HEK293 (cell line): ENCODE measurements around the gene GRK5.

Source experiments
- CTCF ChIA-PET: fragments of 350-600 bp; formaldehyde crosslinking; extraction: SDS; loops from one replicate; lab custom pipeline; 2021; ENCODE audit warnings: antibody characterized with exemption; lab: Yijun Ruan, JAX
- POLR2A ChIA-PET: fragments of 300-600 bp; formaldehyde crosslinking; extraction: SDS; loops from one replicate; lab custom pipeline; 2020; ENCODE audit warnings: antibody characterized with exemption, inconsistent platforms; lab: Yijun Ruan, JAX
- H3K27ac ChIP-seq: fragments of 200-500 bp; sonication (Bioruptor generic); 2 replicates; pipeline ENCODE4 v1.5.1; 2014; ENCODE audit warnings: low read depth, low read length, control low read depth, inconsistent platforms; ENCODE audit errors: extremely low read depth
- H3K36me3 ChIP-seq, 2 experiments: fragments of 200-500 bp in 1 of 2; sonication (Bioruptor generic) in 1 of 2; 1 replicate in 1 of 2; 2 replicates in 1 of 2; pipeline ENCODE4 v1.5.1; 2014 to 2017; ENCODE audit warnings: inconsistent platforms in 2 of 2, low read length in 2 of 2; ENCODE audit not compliant: control insufficient read depth in 2 of 2, insufficient read depth in 1 of 2
- H3K4me1 ChIP-seq: fragments of 200-500 bp; sonication (Bioruptor generic); 2 replicates; pipeline ENCODE4 v1.5.1; 2014; ENCODE audit warnings: mild to moderate bottlenecking, low read length, inconsistent platforms; ENCODE audit not compliant: control insufficient read depth, insufficient read depth
- H3K4me3 ChIP-seq: 2 replicates; pipeline ENCODE4 v1.5.1; 2011; ENCODE audit warnings: low read depth, mild to moderate bottlenecking, control low read depth, low read length, moderate library complexity
- H3K9me3 ChIP-seq: fragments of 200-500 bp; sonication (Bioruptor generic); 2 replicates; pipeline ENCODE4 v1.5.1; 2014; ENCODE audit warnings: low read depth, low read length, inconsistent platforms; ENCODE audit not compliant: control insufficient read depth, insufficient read depth
- GLIS2 ChIP-seq: fragments of 450-650 bp; formaldehyde crosslinking; IDR thresholded peaks from 2 replicates; pipeline ENCODE4 v1.5.1; 2016; ENCODE audit warnings: missing biosample characterization, missing genetic modification characterization
- INSM2 ChIP-seq: fragments of 450-650 bp; formaldehyde crosslinking; IDR thresholded peaks from 2 replicates; pipeline ENCODE4 v1.5.1; 2016; ENCODE audit warnings: missing biosample characterization, missing genetic modification characterization
- SALL2 ChIP-seq: fragments of 450-650 bp; formaldehyde crosslinking; IDR thresholded peaks from 2 replicates; pipeline ENCODE4 v1.5.0; 2017; ENCODE audit warnings: missing biosample characterization, mild to moderate bottlenecking, missing genetic modification characterization, borderline replicate concordance
- SCRT2 ChIP-seq: fragments of 450-650 bp; formaldehyde crosslinking; IDR thresholded peaks from 2 replicates; pipeline ENCODE4 v1.5.1; 2016; ENCODE audit warnings: missing biosample characterization, missing genetic modification characterization
- ZBTB48 ChIP-seq: fragments of 450-650 bp; formaldehyde crosslinking; IDR thresholded peaks from 2 replicates; pipeline ENCODE4 v1.5.1; 2016; ENCODE audit warnings: missing biosample characterization, missing genetic modification characterization
- ZNF140 ChIP-seq: fragments of 450-650 bp; formaldehyde crosslinking; IDR thresholded peaks from 2 replicates; pipeline ENCODE4 v1.5.1; 2016; ENCODE audit warnings: missing biosample characterization, missing genetic modification characterization
- ZNF239 ChIP-seq: fragments of 450-650 bp; formaldehyde crosslinking; IDR thresholded peaks from 2 replicates; pipeline ENCODE4 v1.5.1; 2016; ENCODE audit warnings: missing biosample characterization, missing genetic modification characterization
- ZNF426 ChIP-seq: fragments of 450-650 bp; formaldehyde crosslinking; IDR thresholded peaks from 2 replicates; pipeline ENCODE4 v1.5.1; 2017; ENCODE audit warnings: missing biosample characterization, missing genetic modification characterization, mild to moderate bottlenecking, inconsistent platforms, moderate library complexity
- ZNF530 ChIP-seq: fragments of 450-650 bp; formaldehyde crosslinking; IDR thresholded peaks from 2 replicates; pipeline ENCODE4 v1.5.1; 2016; ENCODE audit warnings: low read depth, missing biosample characterization, missing genetic modification characterization
- ZNF621 ChIP-seq: fragments of 450-650 bp; formaldehyde crosslinking; IDR thresholded peaks from 2 replicates; pipeline ENCODE4 v1.5.1; 2017; ENCODE audit warnings: missing biosample characterization, missing genetic modification characterization
- ZNF629 ChIP-seq: fragments of 450-650 bp; formaldehyde crosslinking; IDR thresholded peaks from 2 replicates; pipeline ENCODE4 v1.5.1; 2017; ENCODE audit warnings: missing biosample characterization, missing genetic modification characterization
- ZNF707 ChIP-seq: fragments of 450-650 bp; formaldehyde crosslinking; IDR thresholded peaks from 2 replicates; pipeline ENCODE4 v1.5.1; 2016; ENCODE audit warnings: missing biosample characterization, missing genetic modification characterization
- ZNF791 ChIP-seq: fragments of 450-650 bp; formaldehyde crosslinking; IDR thresholded peaks from 2 replicates; pipeline ENCODE4 v1.5.1; 2016; ENCODE audit warnings: missing biosample characterization, missing genetic modification characterization
- TF ChIP-seq, protein P1 (sequence below): fragments of 450-650 bp; formaldehyde crosslinking; IDR thresholded peaks from 2 replicates; pipeline ENCODE4 v1.5.1; 2017; ENCODE audit warnings: missing biosample characterization, missing genetic modification characterization
- TF ChIP-seq, protein P2 (sequence below): fragments of 450-650 bp; formaldehyde crosslinking; IDR thresholded peaks from 2 replicates; pipeline ENCODE4 v1.5.1; 2016; ENCODE audit warnings: missing biosample characterization, missing genetic modification characterization
- TF ChIP-seq, protein P3 (sequence below): fragments of 450-650 bp; formaldehyde crosslinking; IDR thresholded peaks from 2 replicates; pipeline ENCODE4 v1.5.1; 2016; ENCODE audit warnings: missing biosample characterization, missing genetic modification characterization

The GRK5 gene

GRCh38 chr10:119501690-119502089, 294.3 kb downstream of the GRK5 start:
- H3K4me1 ChIP-seq = no peaks in the 10 kb centered on the region
- ChIA-PET CTCF (interaction anchor here (0.5 kb wide), 1 partner anchor 13 kb away, joined by 3 read pairs; no protein-coding TSS in a partner anchor), POLR2A (interaction anchor here (0.6 kb wide), 1 partner anchor 84 kb away, joined by 4 read pairs; no protein-coding TSS in a partner anchor)
- no peak overlapping the region for H3K4me3 ChIP-seq
- H3K9me3 ChIP-seq = no peaks in the 10 kb centered on the region
- H3K36me3 ChIP-seq = peaks cover 0 to 12% of the 10 kb centered on the region in 2 experiments; a peak in 1 of 3 replicates
- TF ChIP-seq, protein P1, sequence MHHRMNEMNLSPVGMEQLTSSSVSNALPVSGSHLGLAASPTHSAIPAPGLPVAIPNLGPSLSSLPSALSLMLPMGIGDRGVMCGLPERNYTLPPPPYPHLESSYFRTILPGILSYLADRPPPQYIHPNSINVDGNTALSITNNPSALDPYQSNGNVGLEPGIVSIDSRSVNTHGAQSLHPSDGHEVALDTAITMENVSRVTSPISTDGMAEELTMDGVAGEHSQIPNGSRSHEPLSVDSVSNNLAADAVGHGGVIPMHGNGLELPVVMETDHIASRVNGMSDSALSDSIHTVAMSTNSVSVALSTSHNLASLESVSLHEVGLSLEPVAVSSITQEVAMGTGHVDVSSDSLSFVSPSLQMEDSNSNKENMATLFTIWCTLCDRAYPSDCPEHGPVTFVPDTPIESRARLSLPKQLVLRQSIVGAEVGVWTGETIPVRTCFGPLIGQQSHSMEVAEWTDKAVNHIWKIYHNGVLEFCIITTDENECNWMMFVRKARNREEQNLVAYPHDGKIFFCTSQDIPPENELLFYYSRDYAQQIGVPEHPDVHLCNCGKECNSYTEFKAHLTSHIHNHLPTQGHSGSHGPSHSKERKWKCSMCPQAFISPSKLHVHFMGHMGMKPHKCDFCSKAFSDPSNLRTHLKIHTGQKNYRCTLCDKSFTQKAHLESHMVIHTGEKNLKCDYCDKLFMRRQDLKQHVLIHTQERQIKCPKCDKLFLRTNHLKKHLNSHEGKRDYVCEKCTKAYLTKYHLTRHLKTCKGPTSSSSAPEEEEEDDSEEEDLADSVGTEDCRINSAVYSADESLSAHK (tag by site-specific recombination) = no peak
- TF ChIP-seq ZNF707 (tag by site-specific recombination) (no peak), GLIS2 (no peak), ZNF621 (tag by site-specific recombination) (no peak)
- no peak overlapping the region for H3K27ac ChIP-seq

GRCh38 chr10:119502209-119502608, 294.8 kb downstream of the GRK5 start:
- CTCF ChIA-PET = interaction anchor here (0.5 kb wide), 1 partner anchor 13 kb away, joined by 3 read pairs; no protein-coding TSS in a partner anchor
- Histone ChIP-seq H3K4me3 (no peak overlapping the region), H3K27ac (no peak overlapping the region), H3K4me1 (no peaks in the 10 kb centered on the region), H3K9me3 (no peaks in the 10 kb centered on the region), H3K36me3 (peaks cover 0 to 12% of the 10 kb centered on the region in 2 experiments; a peak in 1 of 3 replicates)
- TF ChIP-seq INSM2 (tag by site-specific recombination) (no peak), ZBTB48 (tag by site-specific recombination) (no peak), ZNF140 (tag by site-specific recombination) (no peak), ZNF426 (tag by site-specific recombination) (no peak), SCRT2 (tag by site-specific recombination) (no peak), ZNF791 (no peak), ZNF530 (tag by site-specific recombination) (no peak), SALL2 (tag by site-specific recombination) (no peak), ZNF629 (tag by site-specific recombination) (no peak), ZNF239 (tag by site-specific recombination) (no peak)
- TF ChIP-seq, protein P2, sequence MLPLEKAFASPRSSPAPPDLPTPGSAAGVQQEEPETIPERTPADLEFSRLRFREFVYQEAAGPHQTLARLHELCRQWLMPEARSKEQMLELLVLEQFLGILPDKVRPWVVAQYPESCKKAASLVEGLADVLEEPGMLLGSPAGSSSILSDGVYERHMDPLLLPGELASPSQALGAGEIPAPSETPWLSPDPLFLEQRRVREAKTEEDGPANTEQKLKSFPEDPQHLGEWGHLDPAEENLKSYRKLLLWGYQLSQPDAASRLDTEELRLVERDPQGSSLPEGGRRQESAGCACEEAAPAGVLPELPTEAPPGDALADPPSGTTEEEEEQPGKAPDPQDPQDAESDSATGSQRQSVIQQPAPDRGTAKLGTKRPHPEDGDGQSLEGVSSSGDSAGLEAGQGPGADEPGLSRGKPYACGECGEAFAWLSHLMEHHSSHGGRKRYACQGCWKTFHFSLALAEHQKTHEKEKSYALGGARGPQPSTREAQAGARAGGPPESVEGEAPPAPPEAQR = no peak
- TF ChIP-seq, protein P3, sequence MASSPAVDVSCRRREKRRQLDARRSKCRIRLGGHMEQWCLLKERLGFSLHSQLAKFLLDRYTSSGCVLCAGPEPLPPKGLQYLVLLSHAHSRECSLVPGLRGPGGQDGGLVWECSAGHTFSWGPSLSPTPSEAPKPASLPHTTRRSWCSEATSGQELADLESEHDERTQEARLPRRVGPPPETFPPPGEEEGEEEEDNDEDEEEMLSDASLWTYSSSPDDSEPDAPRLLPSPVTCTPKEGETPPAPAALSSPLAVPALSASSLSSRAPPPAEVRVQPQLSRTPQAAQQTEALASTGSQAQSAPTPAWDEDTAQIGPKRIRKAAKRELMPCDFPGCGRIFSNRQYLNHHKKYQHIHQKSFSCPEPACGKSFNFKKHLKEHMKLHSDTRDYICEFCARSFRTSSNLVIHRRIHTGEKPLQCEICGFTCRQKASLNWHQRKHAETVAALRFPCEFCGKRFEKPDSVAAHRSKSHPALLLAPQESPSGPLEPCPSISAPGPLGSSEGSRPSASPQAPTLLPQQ = no peak
- POLR2A ChIA-PET = interaction anchor here (0.6 kb wide), 1 partner anchor 83 kb away, joined by 4 read pairs; no protein-coding TSS in a partner anchor
